Measurements from ENCODE around the gene RHEBL1. TPM values are rescaled to one million over a fixed set of nuclear protein-coding genes. Genes with fewer than 3 reads are reported as not detected.

RHEBL1 gene, protein sequence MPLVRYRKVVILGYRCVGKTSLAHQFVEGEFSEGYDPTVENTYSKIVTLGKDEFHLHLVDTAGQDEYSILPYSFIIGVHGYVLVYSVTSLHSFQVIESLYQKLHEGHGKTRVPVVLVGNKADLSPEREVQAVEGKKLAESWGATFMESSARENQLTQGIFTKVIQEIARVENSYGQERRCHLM
- total RNA-seq (under 1 TPM in 5 of 7 donors, not detected in 2; 0.18 to 0.60 (median 0.34) TPM), polyA plus RNA-seq (1 to 10 TPM in 1 of 2 donors, under 1 TPM in 1; 1.00 to 1.2 TPM)
- long read RNA-seq, donor 1, partial matches to known transcripts, result 0 of 1 reads
- long read RNA-seq, donor 1, other reads (novel, unspliced or antisense), result 0 of 1 reads
- long read RNA-seq, donor 2, partial matches to known transcripts, result 0 of 3 reads
- long read RNA-seq, donor 2, other reads (novel, unspliced or antisense), result 0 of 3 reads
- long read RNA-seq, donor 3, partial matches to known transcripts, result 1 of 1 reads
- long read RNA-seq, donor 3, other reads (novel, unspliced or antisense), result 0 of 1 reads

DNA sequence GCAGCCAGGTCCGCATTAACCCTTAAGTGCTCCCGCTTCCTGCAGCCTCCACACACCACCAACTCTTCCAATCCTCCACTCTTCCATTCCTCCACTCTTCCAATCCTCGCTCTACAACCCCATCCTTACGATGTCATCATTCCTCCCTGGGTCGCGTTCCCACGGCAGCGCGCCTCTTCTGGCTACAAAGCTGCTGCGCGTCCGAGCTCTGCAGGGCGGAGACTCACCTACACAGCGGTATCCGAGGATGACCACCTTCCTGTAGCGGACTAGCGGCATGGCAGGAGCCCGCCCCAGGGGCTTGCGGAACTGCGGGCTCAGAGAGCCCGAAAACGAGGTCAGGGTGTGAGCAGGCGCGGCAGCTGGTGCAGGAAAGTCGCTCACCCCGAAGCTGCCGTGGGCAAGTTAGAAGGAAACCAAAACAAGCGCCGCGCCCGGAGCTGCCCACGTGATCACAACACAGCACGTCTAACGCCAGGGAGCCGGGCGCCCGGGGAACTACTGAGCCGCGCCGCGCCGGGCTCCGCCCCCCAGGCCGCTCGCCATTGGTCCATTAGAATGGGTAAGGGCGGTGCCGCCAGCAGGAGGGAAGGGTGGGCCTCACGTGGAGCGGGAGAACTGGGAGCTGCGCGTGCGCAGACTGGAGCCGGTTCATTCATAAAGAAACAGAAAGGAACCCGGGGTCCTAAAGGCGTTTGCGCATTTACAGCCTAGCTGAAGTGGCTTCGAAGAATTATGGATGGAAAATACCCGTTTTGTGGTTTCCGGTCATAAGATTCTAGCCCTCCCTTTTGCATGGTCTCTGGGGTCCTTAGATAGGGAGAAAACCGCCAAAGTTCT, at the start of gene RHEBL1:
TSS of gene RHEBL1 (minus strand) at position 473 of the 840 bp plus-strand sequence. CDS start at position 279, 194 bp downstream.
- H3K36me3 ChIP-seq, result no peaks in the 10 kb centered on the region
- 0% methylated on average over 60 of the region's 60 CpGs for WGBS, 3 donors
- intact Hi-C loops (cut with DNase I), result loop anchor here in 1 of 4 donors (10.0 kb wide), 1 partner anchor 165 kb away; no protein-coding TSS in a partner anchor
- H3K27ac ChIP-seq, result peak within 1 kb of the TSS in 1 of 2 donors; percentile 41
- DNase-seq, result peak; percentile 97 to 99 (median 98)
- H3K27me3 ChIP-seq, result no peaks in the 10 kb centered on the region
- TF ChIP-seq POLR2A (IDR thresholded peaks at IDR 0.05), result no peak
- TF ChIP-seq EP300 (IDR thresholded peaks at IDR 0.05), result no peak
- TF ChIP-seq CTCF (IDR thresholded peaks at IDR 0.05), result no peak
- peak within 1 kb of the TSS; percentile 58 for H3K4me3 ChIP-seq
- H3K9me3 ChIP-seq, result no peaks in the 10 kb centered on the region
- peaks cover 2% of the 10 kb centered on the region for H3K4me1 ChIP-seq (ENCODE audit: insufficient read depth)

- Histone ChIP-seq H3K27me3 (no peaks in the 10 kb centered on the region), H3K4me1 (ENCODE audit: insufficient read depth) (peaks cover 15% of the 10 kb centered on the region), H3K27ac (peak overlapping the region in 1 of 2 donors; percentile 98), H3K9me3 (no peaks in the 10 kb centered on the region), H3K4me3 (peak overlapping the region; percentile 15), H3K36me3 (no peaks in the 10 kb centered on the region)
- intact Hi-C loops (cut with DNase I), result loop anchor here in 1 of 4 donors (10.0 kb wide), 1 partner anchor 96 kb away; the partner anchor contains the start of gene PRKAG1
- 43 to 54% (median 50%) methylated on average over 6 of the region's 6 CpGs for WGBS, 3 donors
- DNase-seq, result no peak
- TF ChIP-seq POLR2A (IDR thresholded peaks at IDR 0.05) (no peak), EP300 (IDR thresholded peaks at IDR 0.05) (no peak), CTCF (IDR thresholded peaks at IDR 0.05) (no peak)
Observed at GRCh38 chr12:49111206-49111605, 41.4 kb upstream of the RHEBL1 start.

DNA sequence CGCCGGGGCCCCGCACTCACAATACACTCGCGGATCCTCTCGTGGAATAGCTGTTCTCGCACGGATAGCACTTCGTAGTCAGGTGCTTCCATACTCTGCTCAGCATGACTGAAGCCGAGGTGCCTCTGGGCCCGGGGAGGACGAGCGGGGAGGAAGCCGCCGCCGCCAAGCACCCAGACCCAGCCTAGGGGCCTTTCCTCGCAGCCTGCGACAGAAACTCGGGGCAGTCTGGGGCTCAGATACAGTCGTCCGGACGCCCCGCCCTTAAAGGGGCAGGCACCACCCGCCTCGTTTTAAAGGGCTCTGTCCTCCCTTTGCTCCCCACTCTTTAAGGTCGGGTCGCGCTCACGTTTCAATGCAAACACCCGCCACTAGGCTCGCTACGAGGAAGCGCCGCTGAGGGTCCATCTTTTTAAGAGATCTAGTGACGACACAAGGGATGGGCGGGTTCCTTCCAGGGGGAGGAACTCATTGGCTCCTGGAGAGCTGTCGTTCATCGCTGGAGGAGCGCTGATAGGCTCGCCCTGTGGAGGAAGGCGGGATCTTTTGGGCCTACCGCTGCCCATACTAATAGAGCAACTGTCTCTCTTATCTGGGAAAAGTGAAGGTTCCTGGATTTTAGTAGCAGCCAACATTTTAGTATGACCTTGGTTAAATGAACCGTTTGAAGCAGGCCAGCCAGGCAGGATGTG, 40.8 kb upstream of the RHEBL1 start, which contains the start of gene LMBR1L:
TSS of gene LMBR1L (minus strand) at position 384 of the 692 bp plus-strand sequence. CDS start at position 92, 292 bp downstream.
- peak; percentile 95 to 97 (median 96) for DNase-seq
- intact Hi-C loops (cut with DNase I), result loop anchor here in 1 of 4 donors (10.0 kb wide), 1 partner anchor 96 kb away; the partner anchor contains the start of gene PRKAG1
- H3K4me3 ChIP-seq, result peak within 1 kb of the TSS; percentile 95
- peaks cover 17% of the 10 kb centered on the region for H3K4me1 ChIP-seq (ENCODE audit: insufficient read depth)
- 0 to 1% (median 0%) methylated on average over 41 to 43 of the region's 43 CpGs for WGBS, 3 donors
- no peaks in the 10 kb centered on the region for H3K27me3 ChIP-seq
- H3K36me3 ChIP-seq, result no peaks in the 10 kb centered on the region
- no peaks in the 10 kb centered on the region for H3K9me3 ChIP-seq
- TF ChIP-seq EP300 (IDR thresholded peaks at IDR 0.05), result no peak
- TF ChIP-seq CTCF (IDR thresholded peaks at IDR 0.05), result peak; percentile 38 to 81 (median 80)
- TF ChIP-seq POLR2A (IDR thresholded peaks at IDR 0.05), result peak; percentile 82
- peak within 1 kb of the TSS; percentile 88 to 98 for H3K27ac ChIP-seq

Data from ovary (tissue), 10 donors.